Left lung (tissue), 10 donors: Measurements from ENCODE around the gene NFILZ. TPM values are rescaled to one million over a fixed set of nuclear protein-coding genes. Genes with fewer than 3 reads are reported as not detected.

Source experiments
- ATAC-seq: fragments of 200-7000 bp; cut with Tn5 transposase; one replicate; pipeline ENCODE4 v1.9.1; 2020; ENCODE audit warnings: moderate library complexity
- DNase-seq, 4 donors: peaks; one replicate each; pipeline ENCODE4 v3.0.0-alpha.2; 2013 to 2020
- H3K27ac ChIP-seq, 2 donors: fragments of 200-600 bp; sonication (generic) in 1 of 2; one replicate each; pipeline versions ENCODE4 v1.5.0 to v1.8.0; 2020 to 2021
- H3K27me3 ChIP-seq, 2 donors: fragments of 200-600 bp; sonication (generic) in 1 of 2; one replicate each; pipeline versions ENCODE4 v1.5.0 to v1.8.0; 2020 to 2021
- H3K36me3 ChIP-seq, 2 donors: fragments of 200-600 bp; sonication (generic) in 1 of 2; one replicate each; pipeline versions ENCODE4 v1.5.0 to v1.8.0; 2020 to 2021
- H3K4me1 ChIP-seq, 2 donors: fragments of 200-600 bp; one replicate each; pipeline ENCODE4 v1.8.0; 2021
- H3K4me3 ChIP-seq, 2 donors: fragments of 200-600 bp; sonication (generic) in 1 of 2; one replicate each; pipeline versions ENCODE4 v1.5.0 to v1.8.0; 2020 to 2021; ENCODE audit warnings: mild to moderate bottlenecking in 1 of 2
- H3K9me3 ChIP-seq, 2 donors: fragments of 200-600 bp; sonication (generic) in 1 of 2; one replicate each; pipeline versions ENCODE4 v1.5.0 to v1.8.0; 2020 to 2021
- intact Hi-C, 2 donors: fragments of 100-400 bp; cut with DNase I; formaldehyde crosslinking; loops; one replicate each; pipeline versions ENCODE4 v1.11.2 to v1.14.2; 2022
- polyA plus RNA-seq, 6 donors: library from polyadenylated mRNA; unstranded; fragments of 120-200 nt; gene quantifications; one replicate each; pipeline ENCODE4 v1.2.1, GENCODE V29; 2013; ENCODE audit not compliant: insufficient read length in 6 of 6
- total RNA-seq, 2 donors: library from RNA; stranded (reverse); fragmentation: NEBNext Ultra II Directional; extraction: Animal tissue kit (Norgen Biotek cat#: 25700); gene quantifications; one replicate each; pipeline ENCODE4 v1.2.1, GENCODE V29; 2021
- TF ChIP-seq, protein P1 (sequence below), 2 donors: fragments of 200-600 bp; sonication (generic) in 1 of 2; IDR thresholded peaks; one replicate each; pipeline versions ENCODE4 v1.5.0 to v1.8.0; 2021; ENCODE audit warnings: antibody characterized with exemption in 2 of 2
- donor health status: DM: no; HTN: yes; CAD: no.
- donor health status: DM: no; HTN: no; CAD: no.

Gene NFILZ
- total and polyA plus RNA-seq, 8 donors = not detected

DNA sequence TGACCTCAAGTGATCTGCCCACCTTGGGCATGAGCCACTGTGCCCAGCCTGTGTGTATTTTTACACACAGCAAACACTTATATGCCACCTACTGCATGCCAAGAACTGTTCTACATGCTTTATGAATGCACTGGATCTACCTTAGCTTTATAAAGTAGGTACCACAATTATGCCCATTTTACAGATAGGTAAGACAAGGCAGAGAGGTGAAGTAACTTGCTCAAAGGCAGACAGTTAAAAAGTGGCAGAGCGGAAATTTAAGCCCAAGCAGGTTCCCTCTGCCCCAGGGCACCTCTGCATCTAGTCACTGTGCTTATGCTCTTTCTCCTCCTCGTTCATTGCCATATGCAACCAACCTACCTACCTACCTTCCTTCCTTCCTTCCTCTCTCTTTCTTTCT, 30.4 kb upstream of the NFILZ start:
- peaks cover 0 to 5% of the 10 kb centered on the region in 2 donors for H3K36me3 ChIP-seq
- no peak for ATAC-seq
- intact Hi-C loops = no loop called here
- peaks cover 0 to 8% of the 10 kb centered on the region in 2 donors for H3K9me3 ChIP-seq
- no peaks in the 10 kb centered on the region for H3K27me3 ChIP-seq
- peaks cover 0 to 3% of the 10 kb centered on the region in 2 donors for H3K4me1 ChIP-seq
- no peak overlapping the region for H3K4me3 ChIP-seq
- TF ChIP-seq, protein P1, sequence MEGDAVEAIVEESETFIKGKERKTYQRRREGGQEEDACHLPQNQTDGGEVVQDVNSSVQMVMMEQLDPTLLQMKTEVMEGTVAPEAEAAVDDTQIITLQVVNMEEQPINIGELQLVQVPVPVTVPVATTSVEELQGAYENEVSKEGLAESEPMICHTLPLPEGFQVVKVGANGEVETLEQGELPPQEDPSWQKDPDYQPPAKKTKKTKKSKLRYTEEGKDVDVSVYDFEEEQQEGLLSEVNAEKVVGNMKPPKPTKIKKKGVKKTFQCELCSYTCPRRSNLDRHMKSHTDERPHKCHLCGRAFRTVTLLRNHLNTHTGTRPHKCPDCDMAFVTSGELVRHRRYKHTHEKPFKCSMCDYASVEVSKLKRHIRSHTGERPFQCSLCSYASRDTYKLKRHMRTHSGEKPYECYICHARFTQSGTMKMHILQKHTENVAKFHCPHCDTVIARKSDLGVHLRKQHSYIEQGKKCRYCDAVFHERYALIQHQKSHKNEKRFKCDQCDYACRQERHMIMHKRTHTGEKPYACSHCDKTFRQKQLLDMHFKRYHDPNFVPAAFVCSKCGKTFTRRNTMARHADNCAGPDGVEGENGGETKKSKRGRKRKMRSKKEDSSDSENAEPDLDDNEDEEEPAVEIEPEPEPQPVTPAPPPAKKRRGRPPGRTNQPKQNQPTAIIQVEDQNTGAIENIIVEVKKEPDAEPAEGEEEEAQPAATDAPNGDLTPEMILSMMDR (IDR thresholded peaks at IDR 0.05) = no peak
- no peak for DNase-seq
- H3K27ac ChIP-seq = no peak overlapping the region

DNA sequence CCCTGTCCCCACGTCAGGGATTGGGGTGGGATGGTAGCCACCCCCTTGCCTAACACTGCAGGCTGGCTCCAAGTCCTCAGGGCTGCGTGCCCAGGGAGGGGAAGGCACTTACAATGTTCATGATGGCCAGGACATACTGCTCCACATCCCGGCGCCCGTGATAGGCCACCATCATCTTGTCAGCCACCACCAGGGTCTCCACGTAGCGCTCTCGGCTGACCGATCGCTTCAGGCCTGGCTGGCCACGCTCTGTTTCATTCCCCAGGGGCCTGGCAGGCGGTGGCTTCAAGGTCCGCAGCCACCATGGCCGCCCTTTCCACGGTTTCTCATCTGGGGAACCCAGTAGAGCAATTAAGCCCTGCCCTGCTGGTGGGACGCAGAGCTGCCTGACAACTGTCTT, 29.6 kb upstream of the NFILZ start:
- H3K36me3 ChIP-seq = peaks cover 0 to 7% of the 10 kb centered on the region in 2 donors

GRCh38 chr19:8601796-8602195, 28.6 kb upstream of the NFILZ start:
- TF ChIP-seq, protein P1 (IDR thresholded peaks at IDR 0.05) = no peak
- Histone ChIP-seq H3K4me1 (no peaks in the 10 kb centered on the region), H3K36me3 (peaks cover 0 to 7% of the 10 kb centered on the region in 2 donors), H3K9me3 (peaks cover 0 to 9% of the 10 kb centered on the region in 2 donors), H3K4me3 (no peak overlapping the region), H3K27ac (no peak overlapping the region), H3K27me3 (no peaks in the 10 kb centered on the region)
- intact Hi-C loops = no loop called here
- no peak for DNase-seq
- ATAC-seq = no peak

More for the DNA sequence above, 29.6 kb upstream of the NFILZ start:
- DNase-seq (no peak), ATAC-seq (no peak)
- TF ChIP-seq, protein P1 (IDR thresholded peaks at IDR 0.05) = no peak
- H3K4me3 ChIP-seq = no peak overlapping the region
- H3K27me3 ChIP-seq = no peaks in the 10 kb centered on the region
- intact Hi-C loops = no loop called here
- H3K9me3 ChIP-seq = peaks cover 0 to 9% of the 10 kb centered on the region in 2 donors
- no peak overlapping the region for H3K27ac ChIP-seq
- peaks cover 0 to 1% of the 10 kb centered on the region in 2 donors for H3K4me1 ChIP-seq

- ATAC-seq (no peak), DNase-seq (peak in 1 of 4 donors; percentile 73)
- H3K4me3 ChIP-seq = no peak overlapping the region
- peaks cover 0 to 9% of the 10 kb centered on the region in 2 donors for H3K9me3 ChIP-seq
- H3K36me3 ChIP-seq = peaks cover 0 to 7% of the 10 kb centered on the region in 2 donors
- peaks cover 0 to 18% of the 10 kb centered on the region in 2 donors for H3K4me1 ChIP-seq
- peaks cover 0 to 21% of the 10 kb centered on the region in 2 donors for H3K27me3 ChIP-seq
- no peak overlapping the region for H3K27ac ChIP-seq
- TF ChIP-seq, protein P1 (IDR thresholded peaks at IDR 0.05) = no peak
- intact Hi-C loops = no loop called here
Observed at GRCh38 chr19:8605514-8605913, 24.9 kb upstream of the NFILZ start.

GRCh38 chr19:8607386-8607785, 23.0 kb upstream of the NFILZ start:
- DNase-seq (no peak), ATAC-seq (no peak)
- no peak overlapping the region for H3K4me3 ChIP-seq
- peaks cover 0 to 18% of the 10 kb centered on the region in 2 donors for H3K4me1 ChIP-seq
- intact Hi-C loops = no loop called here
- peaks cover 0 to 30% of the 10 kb centered on the region in 2 donors for H3K27me3 ChIP-seq
- H3K36me3 ChIP-seq = peaks cover 0 to 7% of the 10 kb centered on the region in 2 donors
- no peak overlapping the region for H3K27ac ChIP-seq
- TF ChIP-seq, protein P1 (IDR thresholded peaks at IDR 0.05) = no peak
- peaks cover 0 to 9% of the 10 kb centered on the region in 2 donors for H3K9me3 ChIP-seq
